Small intestine (tissue), 16 donors: ENCODE measurements around the gene SLC4A3. TPM values are rescaled to one million over a fixed set of nuclear protein-coding genes. Genes with fewer than 3 reads are reported as not detected.

Experiments used
- DNase-seq, 2 donors: peaks; one replicate each; pipeline versions ENCODE4 v3.0.0 to v3.0.0-alpha.2; 2013
- FAIRE-seq: peaks from 2 replicates; lab custom pipeline; 2012; peaks lifted over from hg19 to GRCh38; lab: Jason Lieb, UNC
- H3K27ac ChIP-seq, 3 donors: one replicate each; pipeline ENCODE4 v1.5.1; 2013; ENCODE audit warnings: low read length in 2 of 3, mild to moderate bottlenecking in 2 of 3, control low read depth in 1 of 3, inconsistent platforms in 1 of 3, low read depth in 1 of 3, moderate library complexity in 1 of 3
- H3K27me3 ChIP-seq, 3 donors: one replicate each; pipeline ENCODE4 v1.6.1; 2013; ENCODE audit warnings: low read length in 3 of 3, inconsistent platforms in 1 of 3; ENCODE audit not compliant: control insufficient read depth in 3 of 3, insufficient read depth in 3 of 3
- H3K36me3 ChIP-seq, 3 donors: one replicate each; pipeline ENCODE4 v1.6.1; 2013; ENCODE audit warnings: low read length in 3 of 3, inconsistent platforms in 1 of 3, low read depth in 1 of 3, mild to moderate bottlenecking in 1 of 3, moderate library complexity in 1 of 3; ENCODE audit not compliant: control insufficient read depth in 3 of 3, insufficient read depth in 2 of 3
- H3K4me1 ChIP-seq, 3 donors: one replicate each; pipeline ENCODE4 v1.6.1; 2013; ENCODE audit warnings: low read length in 2 of 3, inconsistent platforms in 1 of 3, low read depth in 1 of 3, mild to moderate bottlenecking in 1 of 3, moderate library complexity in 1 of 3; ENCODE audit not compliant: control insufficient read depth in 3 of 3, insufficient read depth in 2 of 3
- H3K4me3 ChIP-seq, 3 donors: one replicate each; pipeline ENCODE4 v1.5.1; 2013; ENCODE audit warnings: low read length in 3 of 3, control low read depth in 1 of 3, inconsistent platforms in 1 of 3, low read depth in 1 of 3, mild to moderate bottlenecking in 1 of 3, moderate library complexity in 1 of 3
- H3K9me3 ChIP-seq, 2 donors: one replicate each; pipeline ENCODE4 v1.6.1; 2013; ENCODE audit warnings: low read depth in 1 of 2, low read length in 1 of 2; ENCODE audit not compliant: control insufficient read depth in 2 of 2, insufficient read depth in 1 of 2
- WGBS, 3 donors: extraction: QIAGEN DNeasy Blood & Tissue Kit; methylation state at CpG; one replicate each; pipeline ENCODE4 v1.1.7; 2013; 5-methylcytosine and 5-hydroxymethylcytosine counted together
- long read RNA-seq, 10 donors: transcript quantifications; one replicate each; lab custom pipeline, GENCODE V29; 2026
- polyA plus RNA-seq, 4 donors: library from polyadenylated mRNA; stranded (reverse) in 3 of 4; unstranded in 1 of 4; fragments of 200-250 nt in 3 of 4; fragments of 120-200 nt in 1 of 4; gene quantifications; one replicate each; pipeline versions ENCODE4 v1.2.1 to v1.2.3, GENCODE V29; 2013
- donor health status: healthy with polysubstance abuse.
- donor health status: control.
- donor health status: control.
- donor health status: Bipolar disorder and iron deficiency.
- donor health status: healthy.

The SLC4A3 gene
- polyA plus RNA-seq: 1 to 10 TPM in 3 of 4 donors, not detected in 1; 1.0 to 2.2 (median 1.1) TPM
- long read RNA-seq, donor 1: 0 reads
- long read RNA-seq, donor 2: 0 reads
- long read RNA-seq, donor 3: 0 reads
- long read RNA-seq, donor 4: 0 reads
- long read RNA-seq, donor 5: 0 reads
- long read RNA-seq, donor 6: 0 reads
- long read RNA-seq, donor 7: 0 reads
- long read RNA-seq, donor 8: 0 reads
- long read RNA-seq, donor 9: 0 reads
- long read RNA-seq, donor 10: 0 reads

GRCh38 chr2:219627103-219628100 is at the start of gene SLC4A3:
Gene SLC4A3 (plus strand): TSS chr2:219627630. CDS start chr2:219627993, 363 bp downstream.
- Histone ChIP-seq H3K4me3 (peak within 1 kb of the TSS in 2 of 3 donors; percentile 40 to 56), H3K27me3 (peaks cover 2 to 13% (median 4%) of the 10 kb centered on the region in 3 donors), H3K4me1 (peaks cover 0 to 6% (median 2%) of the 10 kb centered on the region in 3 donors), H3K9me3 (no peaks in the 10 kb centered on the region), H3K27ac (no peak within 1 kb of the TSS), H3K36me3 (no peaks in the 10 kb centered on the region)
- FAIRE-seq: no peak
- DNase-seq: peak in 1 of 2 donors; percentile 57
- 1 to 3% (median 2%) methylated on average over 37 to 103 of the region's 103 CpGs for WGBS, 3 donors

- DNase-seq: no peak
- no peak for FAIRE-seq
- H3K36me3 ChIP-seq: no peaks in the 10 kb centered on the region
- peaks cover 0 to 8% (median 2%) of the 10 kb centered on the region in 3 donors for H3K27me3 ChIP-seq
- peaks cover 0 to 11% (median 0%) of the 10 kb centered on the region in 3 donors for H3K4me1 ChIP-seq
- H3K9me3 ChIP-seq: no peaks in the 10 kb centered on the region
- H3K4me3 ChIP-seq: no peak overlapping the region
- 76 to 80% (median 79%) methylated on average over 8 of the region's 8 CpGs for WGBS, 3 donors
- no peak overlapping the region for H3K27ac ChIP-seq
These were observed 48.4 kb upstream of the SLC4A3 start for GRCh38 chr2:219578811-219579613.

DNA sequence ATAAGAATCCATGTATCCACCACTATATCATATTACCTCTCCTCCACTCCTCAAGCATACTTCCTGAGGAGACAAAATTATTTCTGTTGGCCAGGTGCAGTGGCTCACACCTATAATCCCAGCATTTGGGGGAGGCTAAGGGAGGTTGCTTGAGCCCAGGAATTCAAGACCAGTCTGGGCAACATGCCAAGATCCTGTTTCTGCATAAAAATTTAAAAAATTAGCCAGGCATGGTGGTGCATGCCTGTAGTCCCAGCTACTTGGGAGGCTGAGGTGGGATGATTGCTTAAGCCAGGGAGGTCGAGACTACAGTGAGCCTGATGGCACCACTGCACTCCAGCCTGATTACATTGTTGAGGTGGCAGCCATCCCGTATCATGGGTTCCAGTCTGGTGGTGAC is 46.1 kb upstream of the SLC4A3 start:
- no peak for FAIRE-seq
- peaks cover 0 to 5% (median 3%) of the 10 kb centered on the region in 3 donors for H3K27me3 ChIP-seq
- peaks cover 0 to 10% (median 0%) of the 10 kb centered on the region in 3 donors for H3K4me1 ChIP-seq
- 66 to 78% (median 77%) methylated on average over 2 of the region's 2 CpGs for WGBS, 3 donors
- no peaks in the 10 kb centered on the region for H3K36me3 ChIP-seq
- no peak overlapping the region for H3K27ac ChIP-seq
- H3K9me3 ChIP-seq: no peaks in the 10 kb centered on the region
- DNase-seq: no peak
- H3K4me3 ChIP-seq: no peak overlapping the region

GRCh38 chr2:219591091-219591490 is 36.3 kb upstream of the SLC4A3 start:
- H3K27me3 ChIP-seq: peaks cover 0 to under 1% (median 0%) of the 10 kb centered on the region in 3 donors
- H3K9me3 ChIP-seq: no peaks in the 10 kb centered on the region
- DNase-seq: no peak
- H3K27ac ChIP-seq: no peak overlapping the region
- H3K4me1 ChIP-seq: peaks cover 0 to 7% (median 0%) of the 10 kb centered on the region in 3 donors
- no peak for FAIRE-seq
- no peak overlapping the region for H3K4me3 ChIP-seq
- H3K36me3 ChIP-seq: no peaks in the 10 kb centered on the region
- WGBS, 3 donors: 46 to 78% (median 59%) methylated on average over 4 of the region's 4 CpGs

DNA sequence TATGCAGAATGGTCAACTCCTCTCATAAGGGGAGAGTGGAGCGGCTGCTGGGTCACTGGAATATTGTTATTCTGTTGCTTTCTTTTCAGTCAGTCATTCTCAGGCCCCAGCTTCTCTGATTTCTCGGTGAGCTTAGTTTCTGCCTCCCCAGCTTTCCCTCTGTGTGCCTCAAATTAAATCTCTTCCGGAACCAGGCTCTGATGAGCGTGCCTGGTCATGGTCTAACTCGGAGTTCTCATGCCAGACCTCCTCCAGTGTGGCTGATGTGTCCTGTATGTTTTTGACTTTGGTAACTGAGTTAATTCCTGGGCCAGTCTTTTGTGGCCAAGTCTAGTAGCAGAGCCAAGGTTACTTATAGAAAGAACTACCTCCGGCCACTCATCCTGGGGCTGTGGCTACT is 34.7 kb upstream of the SLC4A3 start:
- Histone ChIP-seq H3K27ac (no peak overlapping the region), H3K9me3 (no peaks in the 10 kb centered on the region), H3K36me3 (no peaks in the 10 kb centered on the region), H3K27me3 (no peaks in the 10 kb centered on the region), H3K4me1 (peaks cover 0 to 13% (median 0%) of the 10 kb centered on the region in 3 donors), H3K4me3 (no peak overlapping the region)
- FAIRE-seq (no peak), DNase-seq (no peak)
- WGBS, 3 donors: 83 to 87% (median 87%) methylated on average over 6 of the region's 6 CpGs

DNA sequence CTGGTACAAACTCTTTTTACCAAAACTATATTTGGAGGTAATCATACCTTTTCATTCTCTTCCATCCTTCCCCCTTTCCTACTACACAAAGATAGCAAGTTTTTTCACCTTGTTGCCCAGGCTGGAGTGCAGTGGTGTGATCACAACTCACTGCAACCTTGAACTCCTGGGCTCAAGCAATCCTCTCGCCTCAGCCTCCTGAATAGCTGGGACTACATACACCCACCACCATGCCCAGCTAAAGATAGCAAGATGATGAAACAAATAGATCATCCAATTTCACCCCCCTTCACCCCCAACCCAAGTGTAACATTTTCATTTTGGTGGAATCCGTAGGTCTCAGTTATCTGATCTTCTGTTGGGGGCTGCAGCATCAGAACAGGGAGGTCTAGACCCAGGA is 34.3 kb upstream of the SLC4A3 start:
- Histone ChIP-seq H3K36me3 (no peaks in the 10 kb centered on the region), H3K9me3 (no peaks in the 10 kb centered on the region), H3K4me1 (peaks cover 0 to 13% (median 0%) of the 10 kb centered on the region in 3 donors), H3K4me3 (no peak overlapping the region), H3K27me3 (no peaks in the 10 kb centered on the region), H3K27ac (no peak overlapping the region)
- FAIRE-seq: no peak
- 66 to 89% (median 80%) methylated on average over 2 of the region's 2 CpGs for WGBS, 3 donors
- no peak for DNase-seq

DNA sequence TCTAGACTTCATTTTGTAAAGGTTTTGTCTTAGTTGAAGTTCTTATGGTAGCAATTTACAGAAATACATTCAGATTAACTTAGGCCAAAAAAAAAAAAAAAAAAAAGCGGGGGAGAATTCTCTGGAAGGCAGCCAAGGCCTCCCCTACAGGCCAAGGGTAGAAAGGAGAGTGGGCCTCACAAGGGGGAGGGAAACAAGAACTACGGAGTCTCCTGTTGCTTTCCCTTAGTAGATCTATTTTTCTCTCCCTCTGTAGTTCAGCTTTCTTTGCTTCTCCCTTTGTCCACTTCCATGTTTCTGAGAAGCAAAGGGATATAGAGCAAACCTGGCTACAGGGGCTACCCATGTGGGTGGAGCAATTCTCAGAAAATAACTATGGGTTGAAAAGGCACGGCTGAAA is 32.2 kb upstream of the SLC4A3 start:
- no peaks in the 10 kb centered on the region for H3K9me3 ChIP-seq
- H3K36me3 ChIP-seq: no peaks in the 10 kb centered on the region
- H3K4me1 ChIP-seq: peaks cover 0 to 13% (median 0%) of the 10 kb centered on the region in 3 donors
- WGBS, 3 donors: 34 to 61% (median 61%) methylated on average over 3 of the region's 3 CpGs
- DNase-seq (peak in 1 of 2 donors; percentile 65), FAIRE-seq (no peak)
- H3K27ac ChIP-seq: peak overlapping the region in 1 of 3 donors; percentile 59
- no peaks in the 10 kb centered on the region for H3K27me3 ChIP-seq
- H3K4me3 ChIP-seq: no peak overlapping the region
